Measurements from ENCODE around the gene MYT1.

The MYT1 gene

DNA sequence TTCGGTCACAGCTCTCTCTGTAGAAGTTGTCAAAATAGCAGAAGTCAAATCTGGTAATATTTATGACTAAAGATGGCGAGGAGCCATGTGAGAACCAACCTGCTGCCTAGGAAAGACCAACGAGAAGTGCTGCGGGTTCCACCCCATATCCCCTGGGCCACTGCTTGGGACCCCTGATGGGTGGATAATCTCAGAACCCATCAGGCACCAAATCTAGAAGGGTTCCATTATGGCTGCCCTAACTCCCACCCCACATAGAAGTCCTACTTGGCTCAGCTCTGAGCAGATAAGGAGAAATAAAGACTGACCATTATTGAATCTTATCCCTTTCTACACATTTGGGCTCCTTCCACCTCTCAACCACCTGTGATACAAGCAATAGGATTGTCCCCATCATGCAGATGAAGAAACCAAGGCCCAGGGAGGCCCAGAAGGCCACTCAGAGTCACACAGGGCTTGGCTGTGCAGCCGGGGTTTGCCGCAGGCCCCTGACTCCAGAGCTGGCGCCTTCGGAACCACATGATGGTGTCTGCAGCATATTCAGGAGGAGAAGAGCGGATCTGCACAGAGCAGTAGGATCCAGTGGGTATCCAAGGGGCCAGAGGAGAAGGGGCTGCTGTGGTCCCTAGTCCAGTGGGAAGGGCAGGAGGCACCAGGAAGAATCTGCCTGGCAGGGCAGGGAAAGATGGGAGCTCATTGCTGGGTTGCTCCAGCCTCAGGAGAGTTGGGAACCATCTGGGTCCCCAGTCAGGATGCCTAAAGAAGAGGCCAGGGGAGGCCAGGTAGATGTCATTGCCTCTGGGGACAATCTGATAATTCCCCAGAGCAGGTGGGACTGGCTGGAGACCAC is 81.7 kb downstream of the MYT1 start:
- no peak overlapping the region for H3K4me3 Mint-ChIP-seq
- H3K9me3 Mint-ChIP-seq = no peaks in the 10 kb centered on the region
- H3K4me1 Mint-ChIP-seq (ENCODE audit: low read depth) = no peaks in the 10 kb centered on the region
- DNase-seq = no peak
- peaks cover 32% of the 10 kb centered on the region for H3K27me3 Mint-ChIP-seq
- no peaks in the 10 kb centered on the region for H3K36me3 Mint-ChIP-seq (ENCODE audit: low read depth)
- H3K27ac Mint-ChIP-seq = no peak overlapping the region

DNA sequence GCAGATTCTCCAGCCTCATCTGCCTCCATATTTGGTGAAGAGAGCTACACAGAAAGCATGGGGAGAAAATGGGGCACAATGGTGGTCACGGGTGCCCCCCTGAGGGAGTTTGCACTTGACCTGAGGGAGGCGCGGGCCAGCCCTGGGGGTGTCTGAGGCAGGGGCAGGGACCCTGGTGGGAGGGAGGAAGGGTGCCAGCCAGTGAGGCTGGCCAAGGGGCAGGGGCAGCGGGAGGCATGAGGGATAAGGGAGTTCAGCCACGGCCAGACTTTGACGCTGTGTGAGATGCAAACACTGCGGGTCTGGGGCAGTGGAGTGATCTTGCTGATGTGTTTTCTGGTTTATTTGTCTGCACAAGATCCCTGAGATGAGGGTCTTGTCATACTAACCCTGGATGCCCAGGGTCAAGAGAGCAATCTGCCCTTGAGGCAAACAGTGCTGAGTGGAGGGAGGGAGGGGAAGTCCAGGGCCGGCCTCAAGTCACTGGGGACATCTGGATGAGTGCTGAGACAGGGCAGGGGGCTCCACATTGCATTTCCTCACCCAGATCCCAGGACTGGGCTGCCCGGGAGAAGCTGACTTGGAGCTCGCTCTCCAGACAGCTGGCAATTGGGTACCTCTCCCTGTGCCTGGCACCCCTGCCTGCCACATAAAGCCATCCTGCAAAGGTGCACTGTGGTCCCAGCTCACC is 82.5 kb downstream of the MYT1 start:
- peaks cover 32% of the 10 kb centered on the region for H3K27me3 Mint-ChIP-seq
- no peak for DNase-seq
- no peaks in the 10 kb centered on the region for H3K36me3 Mint-ChIP-seq (ENCODE audit: low read depth)
- H3K9me3 Mint-ChIP-seq = no peaks in the 10 kb centered on the region
- no peak overlapping the region for H3K4me3 Mint-ChIP-seq
- H3K27ac Mint-ChIP-seq = no peak overlapping the region
- H3K4me1 Mint-ChIP-seq (ENCODE audit: low read depth) = no peaks in the 10 kb centered on the region

DNA sequence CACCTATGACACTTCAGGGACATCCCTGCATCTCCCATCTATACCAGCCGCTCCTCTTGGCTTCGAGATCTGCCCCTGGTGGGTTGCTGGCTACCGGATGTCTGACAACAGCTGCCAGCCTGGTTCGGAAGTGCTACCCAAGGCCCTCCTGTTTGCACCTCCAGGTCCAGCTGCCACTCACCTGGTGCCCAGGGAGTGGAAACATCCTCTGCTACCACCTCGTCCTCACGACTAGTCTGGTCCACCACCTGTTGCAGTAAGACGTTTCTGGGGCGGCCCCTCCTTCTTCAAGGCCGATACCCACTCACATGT is 83.0 kb downstream of the MYT1 start:
- H3K36me3 Mint-ChIP-seq (ENCODE audit: low read depth) = no peaks in the 10 kb centered on the region
- no peaks in the 10 kb centered on the region for H3K9me3 Mint-ChIP-seq
- H3K4me3 Mint-ChIP-seq = no peak overlapping the region
- no peak overlapping the region for H3K27ac Mint-ChIP-seq
- DNase-seq = no peak
- H3K4me1 Mint-ChIP-seq (ENCODE audit: low read depth) = no peaks in the 10 kb centered on the region
- H3K27me3 Mint-ChIP-seq = peaks cover 30% of the 10 kb centered on the region

DNA sequence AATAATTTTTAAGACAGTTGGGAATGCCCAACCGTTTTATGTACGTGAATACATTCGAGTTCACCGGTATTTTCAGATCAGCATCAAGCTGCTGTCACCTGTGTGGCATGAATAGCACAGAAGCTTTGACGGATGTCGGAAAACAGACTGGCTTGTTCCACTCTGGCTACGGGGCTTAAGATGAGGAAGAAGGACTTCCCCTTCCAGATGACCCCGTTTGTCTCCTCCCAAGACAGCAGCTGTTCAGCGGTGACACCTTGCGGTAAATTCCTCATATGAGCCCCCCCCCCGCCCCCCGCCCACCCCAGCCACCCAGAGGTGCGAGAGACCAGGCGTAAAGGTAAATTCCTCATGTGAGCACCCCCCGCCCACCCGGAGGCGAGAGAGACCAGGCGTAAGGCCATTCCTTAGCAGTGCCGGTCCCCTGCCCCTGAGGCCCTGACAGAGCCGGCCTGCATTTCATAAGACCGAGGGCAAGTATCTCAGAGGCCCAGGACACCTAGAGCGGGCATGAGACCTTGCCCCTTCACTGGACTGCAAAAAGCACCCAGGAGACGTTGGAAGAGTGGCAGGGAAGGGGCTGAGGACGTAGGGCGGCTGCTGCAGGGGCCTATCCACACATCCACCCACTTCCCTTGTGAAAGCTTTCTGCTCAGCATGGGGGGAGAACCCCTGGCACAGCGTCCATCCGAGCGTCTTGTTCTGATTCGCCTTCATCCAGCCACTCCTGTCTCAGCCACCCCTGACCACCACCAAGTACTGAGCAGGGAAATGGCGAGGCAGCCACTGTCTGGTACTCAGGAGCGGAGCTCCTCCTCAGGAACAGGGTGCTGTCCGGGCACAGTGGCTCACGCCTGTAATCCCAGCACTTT is 84.0 kb downstream of the MYT1 start:
- Mint-ChIP-seq H3K36me3 (ENCODE audit: low read depth) (no peaks in the 10 kb centered on the region), H3K4me1 (ENCODE audit: low read depth) (no peaks in the 10 kb centered on the region), H3K4me3 (no peak overlapping the region), H3K27ac (no peak overlapping the region), H3K27me3 (peaks cover 35% of the 10 kb centered on the region), H3K9me3 (no peaks in the 10 kb centered on the region)
- DNase-seq = no peak

DNA sequence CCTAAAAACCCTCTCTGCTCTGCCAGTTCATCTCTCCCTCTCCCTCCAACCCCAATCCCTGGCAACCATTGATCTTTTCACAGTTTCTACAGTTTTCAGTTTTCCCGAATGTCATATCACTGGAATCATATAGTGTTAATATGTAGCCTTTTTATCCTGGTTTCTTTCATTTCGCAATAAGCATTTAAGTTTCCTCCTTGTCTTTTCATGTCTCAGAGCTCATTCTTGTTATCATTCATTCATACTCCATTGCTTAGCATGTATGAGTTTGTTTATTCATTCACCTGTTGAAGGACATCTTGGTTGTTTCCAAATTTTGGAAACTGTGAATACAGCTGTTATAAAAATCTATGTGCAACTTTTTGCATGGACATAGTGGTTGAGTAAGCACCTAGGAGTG is 85.8 kb downstream of the MYT1 start:
- Mint-ChIP-seq H3K4me1 (ENCODE audit: low read depth) (peaks cover 6% of the 10 kb centered on the region), H3K27ac (no peak overlapping the region), H3K27me3 (peaks cover 24% of the 10 kb centered on the region), H3K9me3 (no peaks in the 10 kb centered on the region), H3K36me3 (ENCODE audit: low read depth) (no peaks in the 10 kb centered on the region), H3K4me3 (no peak overlapping the region)
- no peak for DNase-seq

DNA sequence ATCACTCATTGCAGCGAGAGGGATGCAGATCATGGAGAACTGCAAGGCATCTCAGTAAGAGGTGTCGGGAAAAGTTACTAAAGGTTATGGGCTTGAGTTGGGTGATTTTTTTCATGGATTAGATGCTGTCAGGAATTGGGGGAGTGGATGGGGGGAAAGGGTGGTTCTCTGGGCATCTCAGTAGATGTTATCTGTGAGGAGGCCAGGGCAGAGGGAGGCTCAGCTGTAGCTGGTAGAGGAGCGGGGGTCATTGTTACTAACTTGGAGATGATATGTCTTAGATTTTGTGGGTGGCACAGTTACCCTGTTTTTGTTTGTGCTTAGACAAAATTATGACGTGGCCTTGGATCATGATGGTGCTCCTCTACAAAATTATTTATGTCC is 88.7 kb downstream of the MYT1 start:
- DNase-seq = no peak
- no peak overlapping the region for H3K27ac Mint-ChIP-seq
- H3K27me3 Mint-ChIP-seq = peaks cover 10% of the 10 kb centered on the region
- no peak overlapping the region for H3K4me3 Mint-ChIP-seq
- H3K9me3 Mint-ChIP-seq = no peaks in the 10 kb centered on the region
- H3K36me3 Mint-ChIP-seq (ENCODE audit: low read depth) = peaks cover 5% of the 10 kb centered on the region
- H3K4me1 Mint-ChIP-seq (ENCODE audit: low read depth) = peaks cover 26% of the 10 kb centered on the region

DNA sequence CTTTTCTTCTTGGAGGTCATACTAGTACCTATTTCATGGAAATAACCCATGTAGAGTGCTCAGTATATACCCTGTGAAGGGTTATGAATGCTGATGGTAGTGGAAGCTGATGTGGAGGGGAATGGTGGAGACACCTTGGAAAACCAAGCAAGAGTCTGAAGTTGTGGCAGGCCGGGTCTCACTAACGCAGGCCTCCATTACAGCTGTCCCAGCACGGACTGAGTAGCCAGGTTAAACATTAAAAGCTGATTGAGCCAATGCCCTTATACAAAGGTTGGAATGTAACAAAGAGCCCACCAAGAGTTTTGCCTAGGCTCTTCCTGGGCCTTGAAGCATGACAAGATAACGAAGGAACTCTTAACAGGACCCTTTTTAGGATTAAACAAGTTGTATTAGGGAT is 89.2 kb downstream of the MYT1 start:
- Mint-ChIP-seq H3K27me3 (peaks cover 10% of the 10 kb centered on the region), H3K4me3 (no peak overlapping the region), H3K4me1 (ENCODE audit: low read depth) (peaks cover 31% of the 10 kb centered on the region)

DNA sequence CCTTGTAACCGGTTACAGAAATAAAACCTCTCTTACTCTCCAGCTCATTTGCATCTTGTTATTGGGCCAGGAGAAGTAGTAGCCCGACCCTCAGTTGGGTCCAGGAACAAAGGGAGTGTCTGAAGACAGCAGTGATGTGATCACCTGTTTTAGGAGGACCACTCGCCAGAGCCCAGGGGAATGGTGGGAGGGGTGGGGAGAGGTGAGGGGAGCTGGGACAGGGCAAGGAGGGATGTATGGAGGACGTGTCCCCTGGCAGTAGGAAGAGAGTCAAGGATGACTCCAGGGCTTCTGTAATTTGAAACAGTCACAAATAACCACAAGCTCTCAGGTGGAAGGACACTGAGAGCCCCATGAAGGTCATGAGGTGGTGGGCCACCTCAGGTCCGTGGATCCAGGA is 89.9 kb downstream of the MYT1 start:
- H3K4me1 Mint-ChIP-seq (ENCODE audit: low read depth) = peaks cover 37% of the 10 kb centered on the region
- peaks cover 5% of the 10 kb centered on the region for H3K36me3 Mint-ChIP-seq (ENCODE audit: low read depth)
- H3K27ac Mint-ChIP-seq = no peak overlapping the region

More for the DNA sequence above, 89.2 kb downstream of the MYT1 start:
- no peak for DNase-seq
- Mint-ChIP-seq H3K27ac (no peak overlapping the region), H3K9me3 (no peaks in the 10 kb centered on the region), H3K36me3 (ENCODE audit: low read depth) (peaks cover 5% of the 10 kb centered on the region)

DNA sequence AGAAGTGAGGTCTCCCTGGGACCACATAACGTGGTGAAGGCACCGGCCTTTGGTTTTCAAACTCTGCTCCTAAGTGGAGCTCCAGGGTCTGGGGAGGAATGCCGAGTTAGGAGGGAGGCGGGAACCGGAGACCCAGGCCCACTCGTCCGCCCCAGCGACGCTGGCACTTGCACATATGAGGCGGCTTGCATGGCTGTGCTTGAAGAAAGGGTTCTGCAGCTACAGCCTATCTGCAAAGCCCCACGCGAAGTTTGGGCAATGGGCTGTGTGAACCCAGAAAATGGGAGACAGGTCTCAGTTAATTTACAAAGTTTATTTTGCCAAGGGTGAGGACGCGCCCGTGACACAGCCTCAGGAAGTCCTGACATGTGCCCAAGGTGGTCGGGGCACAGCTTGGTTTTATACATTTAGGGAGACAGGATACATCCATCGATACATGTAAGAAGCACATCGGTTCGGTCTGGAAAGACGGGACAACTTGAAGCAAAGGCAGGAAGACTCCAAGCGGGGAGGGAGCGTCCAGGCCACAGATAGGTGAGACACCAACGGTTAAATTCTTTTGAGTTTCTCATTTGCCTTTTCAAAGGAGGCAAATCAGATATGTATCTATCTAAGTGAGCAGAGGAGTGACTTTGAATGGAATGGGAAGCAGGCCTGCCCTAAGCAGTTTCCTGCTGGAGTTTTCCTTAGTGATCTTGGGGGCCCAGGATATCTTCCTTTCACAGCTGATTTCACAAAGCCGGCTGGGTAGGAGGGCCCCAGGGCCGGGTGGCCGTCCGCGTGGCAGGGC is 90.5 kb downstream of the MYT1 start:
- peaks cover 10% of the 10 kb centered on the region for H3K27me3 Mint-ChIP-seq
- peak overlapping the region; percentile 70 for H3K4me3 Mint-ChIP-seq
- peaks cover 40% of the 10 kb centered on the region for H3K4me1 Mint-ChIP-seq (ENCODE audit: low read depth)
- DNase-seq = no peak
- H3K36me3 Mint-ChIP-seq (ENCODE audit: low read depth) = peaks cover 5% of the 10 kb centered on the region
- peak overlapping the region; percentile 74 for H3K27ac Mint-ChIP-seq
- no peaks in the 10 kb centered on the region for H3K9me3 Mint-ChIP-seq

More for the DNA sequence above, 89.9 kb downstream of the MYT1 start:
- Mint-ChIP-seq H3K27me3 (peaks cover 10% of the 10 kb centered on the region), H3K4me3 (peak overlapping the region; percentile 70), H3K9me3 (no peaks in the 10 kb centered on the region)
- DNase-seq = no peak

DNA sequence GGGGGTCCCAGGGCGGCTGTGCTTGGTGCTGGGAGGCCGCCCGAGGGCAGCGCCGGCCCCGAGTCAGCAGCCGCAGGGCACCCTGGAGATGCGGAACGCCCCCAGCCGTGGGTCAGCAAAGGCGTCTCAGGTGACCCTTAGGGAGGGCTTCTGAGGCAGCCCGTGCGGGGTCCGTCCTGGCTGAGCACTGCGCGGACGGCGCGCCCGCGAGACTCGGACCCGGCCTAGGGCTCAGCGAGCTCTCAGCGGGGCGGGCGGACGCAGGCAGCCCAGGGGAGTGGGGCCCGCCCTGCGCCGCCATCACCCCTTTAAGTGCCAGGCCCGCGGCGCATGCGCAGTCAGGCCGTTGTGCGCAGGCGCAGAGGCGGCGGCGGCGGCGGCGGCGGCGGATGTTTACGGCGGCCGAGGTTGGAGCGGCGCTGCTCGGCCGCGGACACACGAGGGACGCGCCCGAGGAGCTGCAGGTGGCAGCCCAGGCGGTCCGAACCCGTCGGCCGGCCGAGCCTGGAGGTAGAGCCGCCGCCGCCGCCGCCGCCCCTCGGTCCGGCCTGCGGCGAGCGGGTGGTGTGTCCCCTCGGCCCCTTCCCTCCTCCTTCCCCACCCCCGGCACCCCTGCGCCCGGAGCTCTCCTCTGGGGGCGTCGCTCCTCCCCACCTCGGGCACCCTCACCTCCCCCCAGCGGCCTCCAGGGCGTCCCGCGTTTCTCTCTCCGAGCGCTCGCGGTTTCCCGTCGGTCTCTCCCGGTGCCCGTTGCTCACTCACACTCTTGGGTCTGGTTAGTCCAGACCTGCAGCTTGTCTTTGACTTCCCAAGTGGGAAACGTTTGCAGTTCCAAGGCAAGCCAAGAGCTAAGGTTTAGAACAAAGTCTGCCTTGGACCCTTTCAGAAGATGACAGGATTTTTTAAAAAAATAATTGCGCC is 91.4 kb downstream of the MYT1 start, which contains the start of gene PCMTD2:
Gene PCMTD2 (plus strand): TSS at position 388 of the 921 bp plus-strand sequence. CDS start 4,218 bp downstream, outside the sequence.
- peaks cover 48% of the 10 kb centered on the region for H3K4me1 Mint-ChIP-seq (ENCODE audit: low read depth)
- H3K27me3 Mint-ChIP-seq = peaks cover 5% of the 10 kb centered on the region
- peak within 1 kb of the TSS; percentile 83 for H3K4me3 Mint-ChIP-seq
- peak within 1 kb of the TSS; percentile 93 for H3K27ac Mint-ChIP-seq
- no peaks in the 10 kb centered on the region for H3K9me3 Mint-ChIP-seq
- DNase-seq = peak; percentile 92
- H3K36me3 Mint-ChIP-seq (ENCODE audit: low read depth) = peaks cover 14% of the 10 kb centered on the region

DNA sequence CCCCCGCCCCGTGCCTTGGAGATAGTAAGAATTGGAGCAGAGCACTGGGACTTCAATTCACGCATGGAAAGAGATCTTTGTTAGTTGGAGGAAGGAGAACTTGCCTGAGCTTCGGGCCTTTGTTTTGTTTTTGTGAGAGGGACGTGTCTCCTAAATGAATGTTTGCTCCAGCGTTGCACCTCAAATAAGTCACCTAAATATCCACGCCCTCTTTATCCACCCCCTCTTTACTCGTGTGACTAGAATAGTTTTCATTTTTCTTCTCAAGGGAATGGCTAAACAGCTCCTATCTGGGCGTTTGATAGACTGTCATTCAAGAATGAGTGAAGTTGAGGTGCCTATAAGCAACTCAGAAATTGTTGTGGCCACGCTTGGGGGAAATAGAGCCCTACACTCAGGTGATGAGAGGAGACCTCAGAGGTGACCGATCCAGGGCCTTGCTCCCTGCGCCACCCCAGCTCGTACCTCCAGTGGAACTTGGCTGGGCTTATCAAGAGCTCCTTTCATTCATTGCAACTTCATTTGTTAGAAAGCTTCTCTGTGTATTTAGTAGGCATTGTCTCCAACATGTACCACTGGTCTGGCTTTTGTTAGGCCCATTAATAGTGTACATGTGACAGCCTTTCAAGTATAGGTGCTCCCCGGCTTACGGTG is 92.2 kb downstream of the MYT1 start:
- Mint-ChIP-seq H3K27ac (peak overlapping the region; percentile 93), H3K9me3 (no peaks in the 10 kb centered on the region), H3K4me3 (peak overlapping the region; percentile 83), H3K4me1 (ENCODE audit: low read depth) (peaks cover 56% of the 10 kb centered on the region), H3K36me3 (ENCODE audit: low read depth) (peaks cover 22% of the 10 kb centered on the region), H3K27me3 (peaks cover 5% of the 10 kb centered on the region)
- DNase-seq = no peak

DNA sequence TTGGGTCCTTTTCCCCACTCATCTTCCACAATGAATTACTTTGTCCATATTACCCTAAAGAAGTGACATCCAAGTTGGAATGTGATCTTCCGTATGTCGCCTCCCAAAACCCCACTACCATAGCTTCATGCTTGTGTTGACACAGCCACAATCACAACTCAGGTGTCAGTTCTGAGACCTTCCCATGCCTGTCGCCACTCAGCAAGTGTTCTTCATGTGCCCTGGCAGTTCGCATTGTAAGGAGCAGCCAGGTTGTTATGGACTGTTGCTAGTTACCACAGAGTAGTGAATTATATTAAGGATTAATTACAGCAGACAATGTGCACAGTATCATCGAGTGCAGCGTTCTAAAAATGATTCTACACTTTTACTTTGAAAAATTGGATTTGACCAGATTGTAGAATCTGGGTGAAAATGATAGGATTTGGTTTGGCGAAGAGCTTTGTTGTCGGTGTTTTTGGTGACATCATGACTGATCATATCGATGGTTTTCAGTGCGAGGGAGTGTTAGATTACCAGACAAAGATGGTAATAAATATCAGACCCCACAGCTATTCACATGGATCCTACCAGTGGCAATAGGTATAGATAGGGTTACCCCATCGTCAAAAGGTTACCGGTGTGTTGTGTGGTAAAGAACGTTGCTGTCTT is 93.0 kb downstream of the MYT1 start:
- Mint-ChIP-seq H3K4me3 (peak overlapping the region; percentile 83), H3K9me3 (no peaks in the 10 kb centered on the region), H3K36me3 (ENCODE audit: low read depth) (peaks cover 25% of the 10 kb centered on the region), H3K27me3 (peaks cover 5% of the 10 kb centered on the region), H3K27ac (peak overlapping the region; percentile 93), H3K4me1 (ENCODE audit: low read depth) (peaks cover 61% of the 10 kb centered on the region)
- DNase-seq = no peak
